ENCODE results near the gene TMEM135.

TMEM135 gene

GRCh38 chr11:87366763-87367405 is 329.1 kb downstream of the TMEM135 start:
- DNase-seq, result no peak

DNA sequence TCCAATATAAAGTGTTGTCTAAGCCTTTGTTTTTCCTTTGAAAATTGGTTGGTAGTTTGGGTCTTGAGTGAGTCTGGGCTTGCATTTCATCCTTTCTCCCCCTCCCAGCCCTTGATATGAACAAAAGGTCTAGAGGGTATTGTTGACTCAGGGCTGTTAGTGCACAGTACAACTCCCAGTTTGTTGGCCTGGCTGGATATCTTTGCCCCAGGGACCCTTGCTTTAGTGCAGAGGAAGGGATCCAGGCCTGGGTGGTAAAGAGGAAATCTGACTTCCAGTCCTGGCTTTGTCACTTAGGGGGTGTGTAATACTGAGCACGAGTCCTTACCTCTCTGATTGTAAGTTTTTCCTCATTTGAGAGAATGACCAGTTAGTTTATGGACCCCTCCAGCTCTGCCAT is 330.4 kb downstream of the TMEM135 start:
- DNase-seq, result no peak

DNA sequence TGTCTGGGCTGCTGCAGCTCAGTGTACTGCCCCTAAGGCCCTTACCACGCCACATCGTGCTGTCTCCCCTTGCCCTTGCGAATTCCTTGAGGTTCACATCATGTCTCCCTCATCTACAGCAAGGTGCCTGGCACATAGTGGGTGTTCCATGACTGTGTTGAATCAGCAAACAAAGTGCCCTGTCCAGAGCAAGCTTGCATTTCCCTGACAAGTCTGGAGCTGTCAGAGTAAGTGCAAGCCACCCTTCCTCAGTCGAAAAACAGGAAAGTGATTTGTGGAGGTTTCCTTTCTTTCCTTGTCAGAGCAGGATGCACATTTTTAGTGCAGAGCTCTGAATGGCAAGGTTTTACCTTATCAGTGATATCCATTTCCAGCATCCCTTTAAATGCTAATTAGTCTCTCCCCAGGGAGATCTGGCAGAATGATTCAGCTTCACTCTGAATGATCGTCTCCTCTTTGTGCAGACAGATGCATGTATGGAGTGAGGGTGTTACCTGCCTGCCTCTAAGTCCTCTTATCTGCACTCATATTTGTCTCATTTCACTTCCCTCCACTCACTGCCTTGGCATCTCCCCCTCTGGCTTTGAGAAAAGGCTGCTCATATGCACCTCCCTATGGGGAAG is 331.2 kb downstream of the TMEM135 start:
- DNase-seq, result no peak

DNA sequence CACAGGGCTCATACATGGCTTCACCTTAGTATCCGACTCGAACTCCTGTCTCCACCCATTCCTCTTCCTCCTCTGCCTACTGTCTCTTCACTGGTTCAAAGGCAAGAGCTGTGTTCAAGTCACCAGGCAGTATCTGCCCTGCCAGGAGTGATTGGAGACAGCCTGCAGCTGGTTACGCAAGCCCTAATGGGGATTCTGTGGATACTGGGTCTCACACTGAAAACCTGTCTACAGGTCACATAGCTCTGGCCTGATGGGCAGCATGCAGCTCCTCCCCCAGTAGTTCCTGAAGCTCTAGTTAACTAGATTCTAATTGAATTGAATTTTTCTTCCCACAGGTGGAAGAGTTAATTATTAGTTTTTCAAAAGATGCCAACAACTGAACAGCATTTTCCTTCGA is 332.2 kb downstream of the TMEM135 start:
- no peak for DNase-seq

- no peak for DNase-seq
Measured at GRCh38 chr11:87372065-87372464, 334.3 kb downstream of the TMEM135 start.

Data from CD4-positive, alpha-beta T cell treated with Interferon gamma for 1 hour (primary cell).